Prostate gland (tissue), 2 donors: Measurements from ENCODE around the gene BLZF1.

Source experiments
- POLR2A ChIP-seq: fragments of 450-650 bp; IDR thresholded peaks from one replicate; pipeline ENCODE4 v1.6.1; 2016; ENCODE audit warnings: antibody characterized with exemption, mild to moderate bottlenecking
- POLR2AphosphoS5 ChIP-seq: sonication (generic); formaldehyde crosslinking; IDR thresholded peaks from one replicate; pipeline ENCODE4 v1.6.1; 2017; ENCODE audit warnings: antibody characterized with exemption
- TF ChIP-seq, protein P1 (sequence below), 4 experiments: fragments of 200-600 bp in 2 of 4; fragments of 450-650 bp in 2 of 4; sonication (generic) in 2 of 4; IDR thresholded peaks; 1 replicate in 3 of 4; 2 replicates in 1 of 4; pipeline ENCODE4 v1.5.1; 2016 to 2019; ENCODE audit warnings: antibody characterized with exemption in 4 of 4, mild to moderate bottlenecking in 2 of 4, moderate library complexity in 2 of 4

DNA sequence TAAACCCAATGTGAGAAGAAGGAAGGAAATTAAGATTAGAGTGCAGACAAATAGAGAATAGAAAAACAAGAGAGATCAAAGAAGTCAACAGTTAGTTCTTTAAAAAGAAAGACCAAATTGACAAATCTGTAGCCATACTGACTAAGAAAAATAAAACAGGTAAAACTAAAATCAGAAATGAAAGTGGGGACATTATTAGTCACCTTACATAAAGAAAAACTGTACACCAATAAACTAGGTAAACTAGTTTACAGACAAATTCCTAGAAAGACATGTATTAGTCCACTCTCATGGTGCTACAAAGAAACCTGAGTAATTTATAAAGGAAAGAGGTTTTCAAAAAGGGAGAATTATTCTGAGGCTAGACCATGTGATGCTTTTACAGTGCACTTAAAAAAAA is 22.3 kb downstream of the BLZF1 start:
- TF ChIP-seq POLR2A: no peak
- TF ChIP-seq, protein P1, sequence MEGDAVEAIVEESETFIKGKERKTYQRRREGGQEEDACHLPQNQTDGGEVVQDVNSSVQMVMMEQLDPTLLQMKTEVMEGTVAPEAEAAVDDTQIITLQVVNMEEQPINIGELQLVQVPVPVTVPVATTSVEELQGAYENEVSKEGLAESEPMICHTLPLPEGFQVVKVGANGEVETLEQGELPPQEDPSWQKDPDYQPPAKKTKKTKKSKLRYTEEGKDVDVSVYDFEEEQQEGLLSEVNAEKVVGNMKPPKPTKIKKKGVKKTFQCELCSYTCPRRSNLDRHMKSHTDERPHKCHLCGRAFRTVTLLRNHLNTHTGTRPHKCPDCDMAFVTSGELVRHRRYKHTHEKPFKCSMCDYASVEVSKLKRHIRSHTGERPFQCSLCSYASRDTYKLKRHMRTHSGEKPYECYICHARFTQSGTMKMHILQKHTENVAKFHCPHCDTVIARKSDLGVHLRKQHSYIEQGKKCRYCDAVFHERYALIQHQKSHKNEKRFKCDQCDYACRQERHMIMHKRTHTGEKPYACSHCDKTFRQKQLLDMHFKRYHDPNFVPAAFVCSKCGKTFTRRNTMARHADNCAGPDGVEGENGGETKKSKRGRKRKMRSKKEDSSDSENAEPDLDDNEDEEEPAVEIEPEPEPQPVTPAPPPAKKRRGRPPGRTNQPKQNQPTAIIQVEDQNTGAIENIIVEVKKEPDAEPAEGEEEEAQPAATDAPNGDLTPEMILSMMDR (IDR thresholded peaks at IDR 0.05): no peak
- TF ChIP-seq POLR2AphosphoS5: no peak
